Rectal smooth muscle tissue (tissue), 1 donor: ENCODE data around the gene LGI1.

Experiments
- H3K27ac ChIP-seq: one replicate; pipeline ENCODE4 v1.7.0; 2013; ENCODE audit warnings: low read depth, low read length, inconsistent platforms
- H3K27me3 ChIP-seq: one replicate; pipeline ENCODE4 v1.7.0; 2013; ENCODE audit warnings: low read length; ENCODE audit not compliant: control insufficient read depth, insufficient read depth
- H3K36me3 ChIP-seq: one replicate; pipeline ENCODE4 v1.7.0; 2013; ENCODE audit warnings: low read length; ENCODE audit not compliant: control insufficient read depth, insufficient read depth
- H3K4me1 ChIP-seq: one replicate; pipeline ENCODE4 v1.7.0; 2013; ENCODE audit warnings: low read length; ENCODE audit not compliant: control insufficient read depth, insufficient read depth
- H3K4me3 ChIP-seq: one replicate; pipeline ENCODE4 v1.7.0; 2013; ENCODE audit warnings: low read length
- H3K9ac ChIP-seq: one replicate; pipeline ENCODE4 v1.7.0; 2013; ENCODE audit warnings: low read length

Gene LGI1

GRCh38 chr10:93758508-93758885 is 761 bp downstream of the LGI1 start:
- no peaks in the 10 kb centered on the region for H3K27me3 ChIP-seq
- peak overlapping the region; percentile 9 for H3K4me3 ChIP-seq
- no peak overlapping the region for H3K27ac ChIP-seq
- H3K36me3 ChIP-seq = no peaks in the 10 kb centered on the region
- H3K9ac ChIP-seq = no peak overlapping the region
- H3K4me1 ChIP-seq = peaks cover 16% of the 10 kb centered on the region

- no peak overlapping the region for H3K4me3 ChIP-seq
- H3K27ac ChIP-seq = no peak overlapping the region
- H3K27me3 ChIP-seq = no peaks in the 10 kb centered on the region
- H3K36me3 ChIP-seq = no peaks in the 10 kb centered on the region
- H3K9ac ChIP-seq = no peak overlapping the region
- peaks cover 11% of the 10 kb centered on the region for H3K4me1 ChIP-seq
These were observed 1.2 kb downstream of the LGI1 start for GRCh38 chr10:93758891-93759410.

GRCh38 chr10:93760490-93760889 is 2.8 kb downstream of the LGI1 start:
- no peaks in the 10 kb centered on the region for H3K36me3 ChIP-seq
- H3K9ac ChIP-seq = no peak overlapping the region
- H3K27ac ChIP-seq = no peak overlapping the region
- H3K27me3 ChIP-seq = no peaks in the 10 kb centered on the region
- peaks cover 4% of the 10 kb centered on the region for H3K4me1 ChIP-seq
- no peak overlapping the region for H3K4me3 ChIP-seq

- Histone ChIP-seq H3K27me3 (no peaks in the 10 kb centered on the region), H3K36me3 (no peaks in the 10 kb centered on the region), H3K9ac (no peak overlapping the region), H3K4me3 (no peak overlapping the region), H3K27ac (peak overlapping the region; percentile 43), H3K4me1 (peaks cover 4% of the 10 kb centered on the region)
These were observed 5.2 kb downstream of the LGI1 start for GRCh38 chr10:93762979-93763391.

DNA sequence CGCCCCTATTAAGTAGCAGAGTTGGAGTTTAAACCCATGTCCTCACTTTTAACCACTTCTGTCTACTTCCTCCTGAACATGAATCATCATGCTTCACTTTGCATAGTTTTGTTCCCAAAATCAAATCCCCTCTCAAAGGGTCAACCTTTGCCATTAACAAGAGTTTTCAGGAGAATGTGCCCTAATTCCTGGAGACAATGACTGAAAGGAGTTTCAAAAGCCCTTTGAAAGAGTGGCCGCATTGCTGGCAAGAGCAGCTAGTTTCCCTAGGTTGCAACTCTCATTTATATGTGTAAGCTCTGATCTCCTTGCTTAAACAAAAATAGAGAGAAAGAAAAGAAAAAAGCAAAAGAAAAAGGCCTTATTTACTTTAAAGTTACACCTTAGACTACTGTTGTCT is 9.2 kb downstream of the LGI1 start:
- H3K9ac ChIP-seq = no peak overlapping the region
- H3K27ac ChIP-seq = no peak overlapping the region
- H3K36me3 ChIP-seq = no peaks in the 10 kb centered on the region
- H3K4me3 ChIP-seq = no peak overlapping the region
- H3K4me1 ChIP-seq = peaks cover 4% of the 10 kb centered on the region
- H3K27me3 ChIP-seq = no peaks in the 10 kb centered on the region

DNA sequence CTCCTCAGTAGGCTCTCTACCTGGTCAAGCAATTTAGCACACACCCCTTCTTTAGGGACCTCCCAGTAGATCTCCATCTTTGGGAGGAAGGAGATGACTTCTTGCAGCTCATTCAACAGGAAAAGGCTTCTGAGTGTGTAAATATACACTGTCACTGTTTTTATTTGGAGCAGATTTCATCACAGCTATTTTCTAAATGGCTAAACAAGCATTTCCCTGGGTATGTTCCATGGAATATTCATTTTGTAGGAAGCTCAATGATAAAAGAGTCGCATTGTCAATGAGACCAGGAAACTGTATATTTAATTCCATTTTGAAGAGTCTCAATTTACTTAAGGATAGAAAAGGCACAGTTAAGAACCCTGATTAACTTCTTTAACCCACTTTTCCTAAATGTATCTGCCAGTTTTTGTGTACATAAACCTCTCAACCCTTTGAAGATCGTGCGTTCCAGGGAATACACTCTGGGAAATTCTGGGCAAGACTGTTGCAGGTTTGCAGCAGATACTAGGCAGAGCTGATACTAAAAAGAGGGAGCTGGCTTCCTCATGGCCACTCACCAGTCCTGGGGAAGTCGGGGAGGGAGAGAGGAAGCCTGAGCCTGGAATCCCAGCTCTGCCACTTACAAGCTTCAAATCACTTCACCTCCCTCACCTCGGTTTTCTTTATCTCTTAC is 10.1 kb downstream of the LGI1 start:
- Histone ChIP-seq H3K4me3 (no peak overlapping the region), H3K36me3 (no peaks in the 10 kb centered on the region), H3K27me3 (no peaks in the 10 kb centered on the region), H3K9ac (no peak overlapping the region), H3K27ac (no peak overlapping the region), H3K4me1 (peaks cover 2% of the 10 kb centered on the region)

DNA sequence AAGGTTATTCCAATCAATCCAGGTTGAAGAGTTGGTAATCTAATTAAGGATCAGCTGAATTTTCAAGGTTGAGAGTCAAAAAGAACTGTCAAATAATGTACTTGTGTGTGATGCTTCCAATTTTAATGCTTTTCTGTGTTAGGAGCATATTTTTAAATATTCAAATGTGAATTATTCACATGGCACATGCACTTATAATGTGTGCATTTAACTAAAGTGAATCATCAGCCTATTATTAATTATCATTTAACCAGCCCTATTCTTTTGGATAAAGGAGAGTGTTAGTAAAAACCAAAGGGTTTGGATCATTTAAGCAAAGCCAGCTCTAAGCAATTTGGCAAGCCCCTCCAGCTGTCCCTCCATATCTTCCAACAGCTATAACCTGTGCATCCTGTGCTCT is 11.2 kb downstream of the LGI1 start:
- Histone ChIP-seq H3K27me3 (no peaks in the 10 kb centered on the region), H3K4me3 (no peak overlapping the region)

GRCh38 chr10:93771354-93771753 is 13.6 kb downstream of the LGI1 start:
- no peaks in the 10 kb centered on the region for H3K4me1 ChIP-seq
- H3K4me3 ChIP-seq = no peak overlapping the region
- H3K27me3 ChIP-seq = no peaks in the 10 kb centered on the region
- no peaks in the 10 kb centered on the region for H3K36me3 ChIP-seq
- H3K27ac ChIP-seq = no peak overlapping the region
- H3K9ac ChIP-seq = no peak overlapping the region

More for the DNA sequence above, 11.2 kb downstream of the LGI1 start:
- Histone ChIP-seq H3K4me1 (no peaks in the 10 kb centered on the region), H3K27ac (no peak overlapping the region), H3K36me3 (no peaks in the 10 kb centered on the region), H3K9ac (no peak overlapping the region)

GRCh38 chr10:93773120-93773519 is 15.4 kb downstream of the LGI1 start:
- H3K27ac ChIP-seq = no peak overlapping the region
- no peak overlapping the region for H3K4me3 ChIP-seq
- H3K4me1 ChIP-seq = no peaks in the 10 kb centered on the region
- H3K36me3 ChIP-seq = no peaks in the 10 kb centered on the region
- no peak overlapping the region for H3K9ac ChIP-seq
- no peaks in the 10 kb centered on the region for H3K27me3 ChIP-seq

DNA sequence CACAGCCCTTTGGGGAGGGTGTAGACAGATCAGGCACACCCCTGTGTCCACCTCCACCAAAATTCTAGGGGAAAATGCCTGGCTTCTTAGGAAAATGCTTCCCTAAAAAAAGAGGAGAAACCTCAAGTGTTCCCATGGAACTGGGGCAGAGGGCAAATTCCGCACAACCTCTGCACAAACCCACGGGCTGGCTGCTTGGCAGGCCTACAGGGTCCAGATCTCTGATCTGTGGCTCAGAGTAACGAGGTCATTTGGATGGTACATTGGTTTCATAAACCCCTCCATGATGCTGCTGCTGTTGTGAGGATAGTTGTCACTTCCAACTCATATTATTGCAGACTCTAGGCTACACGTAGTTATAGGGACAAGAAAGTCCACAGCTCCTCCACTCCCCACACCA is 16.0 kb downstream of the LGI1 start:
- Histone ChIP-seq H3K27ac (no peak overlapping the region), H3K9ac (no peak overlapping the region), H3K4me1 (no peaks in the 10 kb centered on the region), H3K36me3 (no peaks in the 10 kb centered on the region), H3K27me3 (no peaks in the 10 kb centered on the region), H3K4me3 (no peak overlapping the region)

- no peaks in the 10 kb centered on the region for H3K27me3 ChIP-seq
- H3K4me3 ChIP-seq = no peak overlapping the region
- H3K4me1 ChIP-seq = no peaks in the 10 kb centered on the region
- H3K9ac ChIP-seq = no peak overlapping the region
- H3K36me3 ChIP-seq = no peaks in the 10 kb centered on the region
- no peak overlapping the region for H3K27ac ChIP-seq
These were observed 17.6 kb downstream of the LGI1 start for GRCh38 chr10:93775356-93775755.

DNA sequence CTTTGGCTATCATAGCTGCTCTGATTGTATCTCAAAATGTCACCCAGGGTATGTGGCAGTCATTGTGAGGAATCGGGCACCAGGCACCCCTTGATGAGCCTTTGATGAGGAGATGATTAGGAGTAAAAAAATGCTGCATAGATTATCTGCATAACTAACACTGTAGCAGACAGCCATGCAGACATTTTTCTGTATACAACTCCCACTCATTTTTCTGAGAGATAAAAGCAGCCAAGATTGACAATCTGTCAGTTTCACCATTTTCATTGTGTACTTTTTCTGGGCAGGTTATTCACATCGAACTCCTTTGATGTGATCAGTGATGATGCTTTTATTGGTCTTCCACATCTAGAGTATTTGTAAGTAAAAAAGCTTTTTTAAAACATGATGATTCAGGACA is 19.4 kb downstream of the LGI1 start:
- no peaks in the 10 kb centered on the region for H3K4me1 ChIP-seq
- no peaks in the 10 kb centered on the region for H3K36me3 ChIP-seq
- H3K9ac ChIP-seq = no peak overlapping the region
- no peak overlapping the region for H3K4me3 ChIP-seq
- no peaks in the 10 kb centered on the region for H3K27me3 ChIP-seq
- no peak overlapping the region for H3K27ac ChIP-seq

DNA sequence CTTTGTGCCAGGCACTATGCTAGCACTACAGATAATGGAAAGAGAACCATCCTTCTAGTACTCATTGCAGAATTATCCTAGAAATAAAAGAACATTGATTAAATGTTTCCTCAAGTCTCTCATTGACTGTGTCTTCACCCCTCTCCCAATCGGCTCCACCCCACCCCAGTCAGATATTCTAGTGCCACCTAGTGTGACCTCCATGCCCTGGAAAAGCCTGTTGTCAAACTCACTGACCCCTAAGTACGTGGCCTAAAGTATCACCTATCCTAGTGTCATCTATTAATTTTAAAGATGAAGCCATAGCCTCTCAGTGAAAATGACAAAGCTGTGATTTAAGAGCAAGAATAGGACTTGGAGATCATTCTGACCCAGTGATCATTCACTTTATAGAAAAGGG is 26.3 kb downstream of the LGI1 start:
- Histone ChIP-seq H3K9ac (no peak overlapping the region), H3K27ac (no peak overlapping the region), H3K36me3 (no peaks in the 10 kb centered on the region), H3K27me3 (no peaks in the 10 kb centered on the region), H3K4me3 (no peak overlapping the region), H3K4me1 (no peaks in the 10 kb centered on the region)
